Mesenchymal stem cell (in vitro differentiated cells and primary cell): ENCODE measurements around the gene BUD23.

Experiments used
- DNase-seq: peaks from one replicate; pipeline ENCODE4 v3.0.0-alpha.2; 2013
- H2AFZ ChIP-seq: one replicate; pipeline ENCODE4 v1.6.1; 2013; ENCODE audit warnings: low read depth, mild to moderate bottlenecking, control low read depth, inconsistent platforms, low read length, moderate library complexity
- H2AK5ac ChIP-seq: 2 replicates; pipeline ENCODE4 v1.6.1; 2013; ENCODE audit warnings: low read length, moderate library complexity, mild to moderate bottlenecking, inconsistent platforms; ENCODE audit not compliant: severe bottlenecking
- H2BK120ac ChIP-seq: one replicate; pipeline ENCODE4 v1.6.1; 2013; ENCODE audit warnings: low read depth, mild to moderate bottlenecking, inconsistent platforms, low read length, moderate library complexity
- H2BK12ac ChIP-seq, 2 experiments: one replicate each; pipeline ENCODE4 v1.6.1; 2013; ENCODE audit warnings: inconsistent platforms in 2 of 2, low read length in 2 of 2, mild to moderate bottlenecking in 2 of 2, moderate library complexity in 2 of 2, control low read depth in 1 of 2
- H2BK15ac ChIP-seq: one replicate; pipeline ENCODE4 v1.6.1; 2013; ENCODE audit warnings: mild to moderate bottlenecking, low read depth, inconsistent platforms; ENCODE audit not compliant: poor library complexity, severe bottlenecking
- H2BK5ac ChIP-seq: 2 replicates; pipeline ENCODE4 v1.6.1; 2013; ENCODE audit warnings: low read depth, mild to moderate bottlenecking, low read length, control low read depth, inconsistent platforms; ENCODE audit not compliant: poor library complexity, severe bottlenecking
- H3K14ac ChIP-seq, 2 experiments: one replicate each; pipeline ENCODE4 v1.6.1; 2013; ENCODE audit warnings: inconsistent platforms in 2 of 2, low read length in 2 of 2, control low read depth in 1 of 2, mild to moderate bottlenecking in 1 of 2, moderate library complexity in 1 of 2
- H3K18ac ChIP-seq, 2 experiments: one replicate each; pipeline ENCODE4 v1.6.1; 2013; ENCODE audit warnings: inconsistent platforms in 2 of 2, low read length in 2 of 2, control low read depth in 1 of 2, low read depth in 1 of 2, mild to moderate bottlenecking in 1 of 2
- H3K23ac ChIP-seq, 2 experiments: one replicate each; pipeline ENCODE4 v1.6.1; 2013; ENCODE audit warnings: inconsistent platforms in 2 of 2, low read length in 2 of 2, mild to moderate bottlenecking in 2 of 2, moderate library complexity in 2 of 2, control low read depth in 1 of 2
- H3K27ac ChIP-seq: 2 replicates; pipeline ENCODE4 v1.5.1; 2013; ENCODE audit warnings: mild to moderate bottlenecking, moderate library complexity, low read length, control low read depth, inconsistent platforms; ENCODE audit not compliant: poor library complexity, severe bottlenecking
- H3K27me3 ChIP-seq, 2 experiments: 2 replicates each; pipeline versions ENCODE4 v1.6.1 to v1.7.0; 2013; ENCODE audit warnings: low read length in 2 of 2, mild to moderate bottlenecking in 2 of 2, moderate library complexity in 2 of 2, control low read depth in 1 of 2, inconsistent platforms in 1 of 2; ENCODE audit not compliant: control insufficient read depth in 1 of 2, insufficient read depth in 1 of 2
- H3K36me3 ChIP-seq, 2 experiments: 2 replicates each; pipeline versions ENCODE4 v1.6.1 to v1.7.0; 2013; ENCODE audit warnings: low read length in 2 of 2, control low read depth in 1 of 2, inconsistent platforms in 1 of 2, low read depth in 1 of 2, mild to moderate bottlenecking in 1 of 2; ENCODE audit not compliant: insufficient read depth in 2 of 2, control insufficient read depth in 1 of 2
- H3K4ac ChIP-seq, 2 experiments: one replicate each; pipeline ENCODE4 v1.6.1; 2013; ENCODE audit warnings: inconsistent platforms in 2 of 2, low read length in 2 of 2, mild to moderate bottlenecking in 2 of 2, moderate library complexity in 2 of 2, control low read depth in 1 of 2, low read depth in 1 of 2
- H3K4me1 ChIP-seq: 2 replicates; pipeline ENCODE4 v1.6.1; 2013; ENCODE audit warnings: low read depth, low read length, control low read depth; ENCODE audit not compliant: control insufficient read depth, insufficient read depth
- H3K4me2 ChIP-seq: 2 replicates; pipeline ENCODE4 v1.6.1; 2013; ENCODE audit warnings: low read length, mild to moderate bottlenecking, inconsistent platforms; ENCODE audit not compliant: poor library complexity, severe bottlenecking
- H3K4me3 ChIP-seq, 2 experiments: 2 replicates each; pipeline versions ENCODE4 v1.5.1 to v1.7.0; 2013; ENCODE audit warnings: low read length in 2 of 2, mild to moderate bottlenecking in 2 of 2, control low read depth in 1 of 2, low read depth in 1 of 2; ENCODE audit not compliant: insufficient read depth in 1 of 2
- H3K79me1 ChIP-seq: replicated peaks from 2 replicates; pipeline ENCODE4 v1.6.1; 2013; ENCODE audit warnings: mild to moderate bottlenecking, control low read depth, low read length, inconsistent platforms; ENCODE audit not compliant: poor library complexity, severe bottlenecking
- H3K9ac ChIP-seq: 2 replicates; pipeline ENCODE4 v1.7.0; 2013; ENCODE audit warnings: mild to moderate bottlenecking, low read length, moderate library complexity
- H3K9me3 ChIP-seq: 2 replicates; pipeline ENCODE4 v1.7.0; 2013; ENCODE audit warnings: mild to moderate bottlenecking, low read length; ENCODE audit not compliant: control insufficient read depth
- H4K8ac ChIP-seq: one replicate; pipeline ENCODE4 v1.6.1; 2013; ENCODE audit warnings: inconsistent platforms, mild to moderate bottlenecking, low read length, moderate library complexity
- H4K91ac ChIP-seq: one replicate; pipeline ENCODE4 v1.6.1; 2013; ENCODE audit warnings: mild to moderate bottlenecking, low read length, inconsistent platforms
- WGBS: methylation state at CpG from one replicate; pipeline ENCODE4 v1.1.7; 2013; ENCODE audit warnings: mixed read lengths; 5-methylcytosine and 5-hydroxymethylcytosine counted together

Gene BUD23

GRCh38 chr7:73738220-73738611, 54.8 kb downstream of the BUD23 start:
- Histone ChIP-seq H3K9me3 (no peaks in the 10 kb centered on the region), H2BK120ac (peak overlapping the region; percentile 11), H3K27me3 (no peaks in the 10 kb centered on the region), H2BK5ac (no peak overlapping the region), H3K79me1 (peaks cover 22% of the 10 kb centered on the region), H3K14ac (peak overlapping the region in 1 of 2 experiments; percentile 92), H3K4me2 (peak overlapping the region; percentile 94), H3K23ac (no peak overlapping the region), H2BK12ac (no peak overlapping the region), H3K18ac (peak overlapping the region; percentile 71 to 83), H3K4me3 (peak overlapping the region; percentile 80 to 92), H3K4me1 (peaks cover 34% of the 10 kb centered on the region), H2AK5ac (no peak overlapping the region), H4K8ac (peak overlapping the region; percentile 86), H3K4ac (peak overlapping the region in 1 of 2 experiments; percentile 42), H3K27ac (peak overlapping the region; percentile 74), H2BK15ac (peak overlapping the region; percentile 57), H4K91ac (peak overlapping the region; percentile 85), H3K36me3 (peaks cover 20 to 26% of the 10 kb centered on the region in 2 experiments), H2AFZ (peak overlapping the region; percentile 90), H3K9ac (peak overlapping the region; percentile 89)
- DNase-seq = peak; percentile 73
- WGBS = under 1% methylated on average over 14 of the region's 24 CpGs

GRCh38 chr7:73738612-73739386, 55.4 kb downstream of the BUD23 start, which contains the start of gene ABHD11:
Gene ABHD11, minus strand, starts transcription at chr7:73738802. Its CDS starts 32 bp downstream, at chr7:73738770.
- peak within 1 kb of the TSS; percentile 85 to 92 for H3K4me3 ChIP-seq
- under 1% methylated on average over 79 of the region's 84 CpGs for WGBS
- H3K79me1 ChIP-seq = peaks cover 22% of the 10 kb centered on the region
- H3K36me3 ChIP-seq = peaks cover 20 to 26% of the 10 kb centered on the region in 2 experiments
- H3K27ac ChIP-seq = peak within 1 kb of the TSS; percentile 74
- H3K14ac ChIP-seq = peak within 1 kb of the TSS in 1 of 2 experiments; percentile 92
- H3K23ac ChIP-seq = no peak within 1 kb of the TSS
- no peaks in the 10 kb centered on the region for H3K27me3 ChIP-seq
- H3K9ac ChIP-seq = peak within 1 kb of the TSS; percentile 89
- H2BK15ac ChIP-seq = peak within 1 kb of the TSS; percentile 82
- H3K4me2 ChIP-seq = peak within 1 kb of the TSS; percentile 94
- H2BK5ac ChIP-seq = no peak within 1 kb of the TSS
- peaks cover 39% of the 10 kb centered on the region for H3K4me1 ChIP-seq
- H3K4ac ChIP-seq = peak within 1 kb of the TSS in 1 of 2 experiments; percentile 42
- H4K8ac ChIP-seq = peak within 1 kb of the TSS; percentile 93
- H3K9me3 ChIP-seq = no peaks in the 10 kb centered on the region
- H3K18ac ChIP-seq = peak within 1 kb of the TSS; percentile 73 to 92
- H2BK12ac ChIP-seq = peak within 1 kb of the TSS; percentile 33 to 63
- H2AK5ac ChIP-seq = peak within 1 kb of the TSS; percentile 88
- H2AFZ ChIP-seq = peak within 1 kb of the TSS; percentile 92
- H2BK120ac ChIP-seq = peak within 1 kb of the TSS; percentile 11
- DNase-seq = peak; percentile 92
- H4K91ac ChIP-seq = peak within 1 kb of the TSS; percentile 89

DNA sequence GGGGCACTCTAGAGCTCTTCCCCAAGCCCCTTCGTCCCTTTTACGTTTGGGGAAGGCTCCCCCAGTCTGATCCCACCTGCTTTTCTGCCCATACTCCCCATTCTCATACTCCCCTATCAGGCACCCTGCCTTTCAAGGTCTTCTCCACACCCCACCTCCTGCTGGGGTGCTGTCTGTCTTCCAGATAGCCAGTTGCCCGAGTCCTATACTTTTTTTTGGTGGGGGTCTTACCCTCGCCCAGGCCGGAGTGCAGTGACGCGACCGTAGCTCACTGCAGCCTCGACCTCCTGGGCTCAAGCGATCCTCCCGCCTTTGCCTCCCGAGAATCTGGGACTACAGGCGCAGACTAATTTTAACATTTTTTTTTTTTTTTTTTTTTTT, 56.0 kb downstream of the BUD23 start:
- H3K14ac ChIP-seq = no peak overlapping the region
- peaks cover 20 to 26% of the 10 kb centered on the region in 2 experiments for H3K36me3 ChIP-seq
- H3K4ac ChIP-seq = no peak overlapping the region
- H2AFZ ChIP-seq = peak overlapping the region; percentile 92
- no peak overlapping the region for H2BK15ac ChIP-seq
- H2BK120ac ChIP-seq = no peak overlapping the region
- no peaks in the 10 kb centered on the region for H3K9me3 ChIP-seq
- H2AK5ac ChIP-seq = peak overlapping the region; percentile 88
- H2BK5ac ChIP-seq = no peak overlapping the region
- H4K8ac ChIP-seq = peak overlapping the region; percentile 93
- H3K27me3 ChIP-seq = no peaks in the 10 kb centered on the region
- 50% methylated on average over 9 of the region's 13 CpGs for WGBS
- H4K91ac ChIP-seq = no peak overlapping the region
- DNase-seq = no peak
- H3K4me3 ChIP-seq = peak overlapping the region; percentile 85 to 92
- no peak overlapping the region for H3K23ac ChIP-seq
- H2BK12ac ChIP-seq = peak overlapping the region in 1 of 2 experiments; percentile 33
- H3K18ac ChIP-seq = peak overlapping the region in 1 of 2 experiments; percentile 73
- H3K4me2 ChIP-seq = peak overlapping the region; percentile 82
- H3K27ac ChIP-seq = no peak overlapping the region
- peaks cover 41% of the 10 kb centered on the region for H3K4me1 ChIP-seq
- H3K9ac ChIP-seq = peak overlapping the region; percentile 85
- H3K79me1 ChIP-seq = peaks cover 22% of the 10 kb centered on the region

- Histone ChIP-seq H2AK5ac (no peak overlapping the region), H3K36me3 (peaks cover 20 to 24% of the 10 kb centered on the region in 2 experiments), H3K18ac (no peak overlapping the region), H2BK12ac (no peak overlapping the region), H2BK15ac (no peak overlapping the region), H3K9me3 (no peaks in the 10 kb centered on the region), H4K91ac (no peak overlapping the region), H3K27ac (no peak overlapping the region), H3K4me2 (no peak overlapping the region), H3K4ac (no peak overlapping the region), H3K14ac (no peak overlapping the region), H2BK120ac (no peak overlapping the region), H3K9ac (no peak overlapping the region), H3K4me3 (no peak overlapping the region), H3K27me3 (no peaks in the 10 kb centered on the region), H3K79me1 (peaks cover 22% of the 10 kb centered on the region), H4K8ac (no peak overlapping the region), H3K4me1 (peaks cover 37% of the 10 kb centered on the region), H3K23ac (no peak overlapping the region), H2AFZ (no peak overlapping the region), H2BK5ac (no peak overlapping the region)
- DNase-seq = no peak
- 98% methylated on average over 7 of the region's 7 CpGs for WGBS
These were observed 56.8 kb downstream of the BUD23 start for GRCh38 chr7:73740212-73740611.
